ENCODE data around the gene ITPA. TPM values are rescaled to one million over a fixed set of nuclear protein-coding genes. Genes with fewer than 3 reads are reported as not detected.
A peak's percentile ranks its signal among the peaks of the same experiment; 100 is the strongest.
"Not testable (repeated sequence)": the region's sequence is repeated elsewhere in the genome, so short reads cannot be mapped to it uniquely, and the experiment has no call there.

ITPA gene
- total RNA-seq, 2 experiments from 2014 or later = 70.7 to 74.0 TPM

DNA sequence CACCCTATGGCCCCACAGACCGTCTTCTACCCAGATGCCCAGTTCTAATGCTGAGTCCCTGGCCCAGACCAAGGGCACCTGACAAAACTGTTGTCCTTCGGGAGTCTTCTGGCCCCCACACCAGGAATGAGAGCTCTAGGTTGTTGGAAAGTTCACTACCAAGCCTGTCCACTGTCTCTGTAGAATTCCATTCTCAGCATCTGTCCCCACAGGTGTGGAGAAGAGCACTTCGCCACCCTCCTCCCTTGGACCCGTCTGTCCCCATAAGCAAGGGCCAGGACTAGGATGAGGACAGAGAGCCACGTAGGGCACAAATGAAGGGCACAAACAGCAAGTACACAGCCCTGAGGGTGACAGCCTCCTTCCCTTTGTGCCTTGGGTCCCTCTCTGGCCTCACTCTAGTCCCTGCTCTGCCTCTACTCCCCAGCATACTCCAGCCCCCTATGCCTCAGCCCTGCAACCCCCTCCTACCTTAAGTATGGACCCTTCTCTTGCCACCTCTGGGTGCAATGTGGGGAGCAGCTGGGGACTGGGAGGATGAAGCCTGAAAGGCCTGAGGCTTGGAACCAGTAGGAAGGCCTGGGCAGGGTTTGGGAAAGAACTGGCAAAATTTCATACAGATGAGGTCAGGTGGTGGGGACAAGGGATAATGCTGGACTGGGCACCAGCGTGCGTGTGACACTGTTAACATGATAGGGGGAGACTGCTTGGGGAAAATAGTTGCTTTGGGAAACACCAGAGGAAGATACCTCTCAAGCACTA lies 40.3 kb upstream of the ITPA start:
- Mint-ChIP-seq H3K4me3 (no peak overlapping the region), H3K27ac (no peak overlapping the region), H3K27me3 (peaks cover 17% of the 10 kb centered on the region)

GRCh38 chr20:3171391-3172125 lies 37.7 kb upstream of the ITPA start:
- H3K27me3 Mint-ChIP-seq = peaks cover 17% of the 10 kb centered on the region
- H3K36me3 Mint-ChIP-seq = no peaks in the 10 kb centered on the region
- no peak for DNase-seq
- no peak overlapping the region for H3K27ac Mint-ChIP-seq
- H3K4me3 Mint-ChIP-seq = peak overlapping the region; percentile 80
- peaks cover 11% of the 10 kb centered on the region for H3K4me1 Mint-ChIP-seq
- H3K9me3 Mint-ChIP-seq = no peaks in the 10 kb centered on the region

More for the DNA sequence above, 40.3 kb upstream of the ITPA start:
- Mint-ChIP-seq H3K4me1 (peaks cover 11% of the 10 kb centered on the region), H3K36me3 (no peaks in the 10 kb centered on the region), H3K9me3 (no peaks in the 10 kb centered on the region)
- DNase-seq = no peak

- peaks cover 16% of the 10 kb centered on the region for H3K27me3 Mint-ChIP-seq
- H3K4me1 Mint-ChIP-seq = peaks cover 11% of the 10 kb centered on the region
- no peaks in the 10 kb centered on the region for H3K9me3 Mint-ChIP-seq
- no peaks in the 10 kb centered on the region for H3K36me3 Mint-ChIP-seq
- H3K27ac Mint-ChIP-seq = no peak overlapping the region
- no peak for DNase-seq
- peak overlapping the region; percentile 80 for H3K4me3 Mint-ChIP-seq
Measured at GRCh38 chr20:3172126-3172932, 37.0 kb upstream of the ITPA start.

DNA sequence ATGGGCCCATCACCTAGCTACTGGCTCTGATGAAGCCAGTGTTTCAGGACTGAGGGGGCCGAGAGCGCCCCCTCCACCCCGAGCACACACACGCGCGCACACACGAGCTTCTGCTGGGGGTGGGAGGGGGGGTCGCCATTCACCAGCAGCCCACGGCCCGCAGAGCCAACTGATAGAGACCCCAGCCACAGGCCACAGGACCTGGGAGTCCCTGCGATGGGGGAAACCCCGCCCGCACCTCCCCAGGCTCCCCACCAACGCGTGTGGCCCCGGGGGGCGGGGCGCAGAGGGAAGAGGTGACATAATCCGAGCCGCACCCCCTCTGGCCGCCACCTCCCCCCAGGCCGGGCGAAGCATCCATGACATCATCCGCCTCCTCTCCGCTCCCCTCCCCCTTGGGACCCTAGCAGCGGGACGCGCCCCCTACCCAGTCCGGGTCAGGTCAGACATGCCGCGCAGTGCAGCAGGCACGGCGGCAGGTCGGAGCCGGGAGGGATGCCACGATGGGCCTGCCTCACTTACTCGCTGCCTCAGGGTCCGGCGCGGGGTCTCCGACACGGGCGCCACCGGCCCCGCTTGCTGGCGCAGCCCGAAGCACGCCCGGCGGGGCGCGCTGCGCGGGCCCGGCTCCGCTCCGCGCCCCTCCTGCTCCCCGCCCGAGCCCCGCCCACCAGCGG lies 36.2 kb upstream of the ITPA start, which contains the start of gene LZTS3:
TSS of gene LZTS3 (minus strand) at position 617 of the 677 bp plus-strand sequence. CDS start 6,386 bp downstream, outside the sequence.
- Mint-ChIP-seq H3K4me3 (peak within 1 kb of the TSS; percentile 80), H3K27me3 (peaks cover 11% of the 10 kb centered on the region), H3K27ac (no peak within 1 kb of the TSS), H3K4me1 (peaks cover 9% of the 10 kb centered on the region), H3K9me3 (no peaks in the 10 kb centered on the region), H3K36me3 (no peaks in the 10 kb centered on the region)
- peak; percentile 89 for DNase-seq

DNA sequence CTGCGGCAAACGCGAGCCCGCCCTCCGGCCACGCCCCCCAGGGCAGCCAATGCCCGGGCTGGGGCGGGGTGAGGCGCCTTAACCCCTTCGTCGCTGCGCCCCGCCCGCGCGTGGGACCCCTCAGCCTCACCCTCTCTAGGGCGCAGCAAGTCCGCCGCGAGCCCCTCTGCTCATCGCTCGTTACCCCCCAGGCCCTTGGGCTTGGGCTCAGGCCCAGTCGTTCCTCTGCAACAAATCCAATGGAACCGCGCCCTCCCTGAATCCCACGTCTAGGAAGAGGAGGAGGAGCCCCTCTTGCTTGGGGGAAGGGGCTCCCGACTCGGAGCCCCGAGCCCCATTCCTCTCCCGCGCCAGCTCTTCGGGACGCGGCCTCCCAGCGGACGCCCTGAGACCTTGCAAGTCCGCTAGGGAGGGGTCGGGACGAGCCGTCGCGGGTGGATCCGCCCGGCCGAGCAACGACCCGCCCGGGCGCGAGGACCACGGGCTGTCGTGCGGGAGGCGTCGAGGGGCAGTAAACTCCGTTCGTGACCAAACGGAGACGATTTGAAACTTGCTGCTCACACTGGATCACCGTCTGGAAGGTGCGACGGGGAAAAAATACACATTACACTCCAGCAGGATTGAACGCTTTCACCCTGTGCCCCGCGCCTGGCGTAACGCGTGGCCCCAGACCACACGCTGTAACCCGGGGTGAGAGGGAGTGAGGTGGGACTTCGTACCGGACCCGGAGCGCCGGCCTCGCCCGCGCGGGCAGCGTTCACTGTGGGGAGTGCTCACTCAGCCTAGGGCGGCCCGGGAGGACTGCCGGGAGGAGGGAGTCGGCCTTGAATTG lies 35.5 kb upstream of the ITPA start:
- Mint-ChIP-seq H3K27ac (no peak overlapping the region), H3K4me1 (peaks cover 5% of the 10 kb centered on the region), H3K9me3 (no peaks in the 10 kb centered on the region), H3K4me3 (peak overlapping the region; percentile 80), H3K36me3 (no peaks in the 10 kb centered on the region), H3K27me3 (peaks cover 6% of the 10 kb centered on the region)
- peak; percentile 94 for DNase-seq

DNA sequence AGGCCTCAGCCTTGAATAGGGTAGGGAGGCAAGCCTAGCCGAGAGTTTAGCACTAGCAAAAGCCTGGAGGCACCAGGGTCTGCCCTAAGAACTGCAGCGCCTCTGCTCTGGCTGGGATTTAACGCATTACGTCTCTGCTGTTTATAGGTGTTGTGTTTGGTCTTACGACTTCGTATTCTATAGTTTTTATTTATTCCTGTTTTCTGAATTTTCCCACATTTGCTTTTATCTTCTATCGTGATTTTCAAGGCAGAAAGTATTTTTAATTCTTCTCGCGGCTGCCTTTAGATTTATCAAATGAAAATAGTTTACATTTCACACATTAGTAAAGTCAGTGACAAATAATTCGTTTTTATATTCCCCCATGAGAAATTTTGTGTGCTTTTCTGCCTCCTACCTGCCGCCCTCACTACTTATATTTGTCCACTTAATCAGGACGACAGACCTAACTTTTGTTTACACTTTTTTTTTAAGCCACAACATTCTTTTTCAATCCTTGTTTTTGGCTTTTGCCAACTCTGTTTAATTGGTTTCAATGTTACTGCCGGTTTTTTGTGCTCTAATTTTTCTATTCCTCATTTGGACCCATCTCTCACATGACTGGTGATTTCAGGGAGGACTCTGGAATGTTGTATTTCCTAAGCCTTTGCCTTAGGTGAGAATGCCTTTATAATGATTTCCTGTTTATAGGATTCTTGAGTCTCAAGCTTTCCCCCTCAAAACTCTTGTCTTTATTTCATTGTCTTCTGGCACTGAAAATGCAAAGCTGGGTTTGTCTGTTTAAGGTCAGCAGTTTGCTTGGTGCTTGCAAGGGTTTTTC lies 34.6 kb upstream of the ITPA start:
- H3K9me3 Mint-ChIP-seq = no peaks in the 10 kb centered on the region
- peaks cover 5% of the 10 kb centered on the region for H3K4me1 Mint-ChIP-seq
- H3K27ac Mint-ChIP-seq = no peak overlapping the region
- peaks cover 3% of the 10 kb centered on the region for H3K27me3 Mint-ChIP-seq
- no peaks in the 10 kb centered on the region for H3K36me3 Mint-ChIP-seq
- peak overlapping the region; percentile 80 for H3K4me3 Mint-ChIP-seq
- DNase-seq = no peak

GRCh38 chr20:3175270-3175669 lies 34.0 kb upstream of the ITPA start:
- Mint-ChIP-seq H3K4me1 (peaks cover 5% of the 10 kb centered on the region), H3K4me3 (no peak overlapping the region), H3K36me3 (no peaks in the 10 kb centered on the region), H3K27me3 (no peaks in the 10 kb centered on the region), H3K27ac (no peak overlapping the region), H3K9me3 (no peaks in the 10 kb centered on the region)
- DNase-seq = no peak

DNA sequence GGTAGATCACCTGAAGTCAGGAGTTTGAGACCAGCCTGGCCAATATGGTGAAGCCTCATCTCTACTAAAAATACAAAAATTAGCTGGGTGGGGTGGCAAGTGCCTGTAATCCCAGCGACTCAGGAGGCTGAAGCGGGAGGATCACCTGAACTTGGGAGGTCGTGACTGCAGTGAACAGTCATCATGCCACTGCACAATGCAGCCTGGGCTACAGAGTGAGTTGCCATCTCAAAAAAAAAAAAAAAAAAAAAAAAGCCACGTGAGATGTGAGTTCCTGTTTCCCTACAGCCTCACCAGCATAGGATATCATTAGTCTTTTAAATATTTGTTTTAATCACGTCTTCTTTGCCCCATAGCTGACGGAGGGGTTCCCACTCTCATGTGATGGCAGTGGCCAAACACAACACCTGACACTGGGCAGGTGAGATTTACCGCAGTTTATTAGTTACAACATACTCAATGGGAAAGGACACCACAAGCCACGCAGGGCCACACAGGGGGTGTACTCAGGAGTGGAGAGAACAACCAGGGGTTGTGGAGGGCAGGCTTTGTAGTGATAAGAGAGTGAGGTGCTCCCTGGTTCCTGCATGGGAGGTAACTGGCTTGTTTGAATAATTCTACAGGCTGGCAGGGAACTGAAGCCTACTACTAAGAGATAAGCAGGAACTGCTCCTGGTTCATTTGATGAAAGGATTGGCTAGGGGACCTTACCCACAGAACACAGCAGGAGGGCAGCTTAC lies 31.4 kb upstream of the ITPA start:
- no peaks in the 10 kb centered on the region for H3K4me1 Mint-ChIP-seq
- DNase-seq = no peak
- H3K9me3 Mint-ChIP-seq = no peaks in the 10 kb centered on the region
- H3K27me3 Mint-ChIP-seq = no peaks in the 10 kb centered on the region
- H3K4me3 Mint-ChIP-seq = no peak overlapping the region
- H3K36me3 Mint-ChIP-seq = no peaks in the 10 kb centered on the region
- H3K27ac Mint-ChIP-seq = no peak overlapping the region

- Mint-ChIP-seq H3K27ac (no peak overlapping the region), H3K4me3 (no peak overlapping the region), H3K36me3 (no peaks in the 10 kb centered on the region), H3K4me1 (no peaks in the 10 kb centered on the region), H3K27me3 (no peaks in the 10 kb centered on the region), H3K9me3 (no peaks in the 10 kb centered on the region)
- no peak for DNase-seq
Measured at GRCh38 chr20:3180319-3180718, 29.0 kb upstream of the ITPA start.

DNA sequence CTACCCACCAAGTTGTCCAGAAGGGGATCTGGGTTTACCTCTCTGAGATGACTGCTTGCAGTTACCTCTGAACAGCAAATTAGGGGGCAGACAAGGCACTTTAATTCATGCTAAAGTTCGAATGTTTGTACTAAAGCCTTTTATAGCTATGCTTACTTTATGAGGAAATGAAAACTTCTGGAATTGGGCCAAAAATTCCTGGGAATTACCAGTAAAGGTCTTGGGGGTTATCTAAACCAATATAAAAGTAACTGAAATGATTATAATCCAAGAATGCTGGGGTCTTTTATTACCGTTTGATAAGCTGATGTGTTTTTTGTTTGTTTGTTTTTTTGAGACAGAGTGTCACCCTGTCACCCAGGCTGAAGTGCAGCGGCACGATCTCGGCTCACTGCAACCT lies 28.0 kb upstream of the ITPA start:
- Mint-ChIP-seq H3K4me3 (no peak overlapping the region), H3K36me3 (peaks cover 2% of the 10 kb centered on the region), H3K9me3 (no peaks in the 10 kb centered on the region), H3K27ac (no peak overlapping the region), H3K4me1 (no peaks in the 10 kb centered on the region), H3K27me3 (no peaks in the 10 kb centered on the region)
- DNase-seq = no peak

- H3K4me3 Mint-ChIP-seq, H3K9me3 Mint-ChIP-seq, H3K27ac Mint-ChIP-seq, H3K36me3 Mint-ChIP-seq, H3K27me3 Mint-ChIP-seq, DNase-seq, H3K4me1 Mint-ChIP-seq: not testable (repeated sequence)
Measured at GRCh38 chr20:3182429-3182828, 26.9 kb upstream of the ITPA start.

DNA sequence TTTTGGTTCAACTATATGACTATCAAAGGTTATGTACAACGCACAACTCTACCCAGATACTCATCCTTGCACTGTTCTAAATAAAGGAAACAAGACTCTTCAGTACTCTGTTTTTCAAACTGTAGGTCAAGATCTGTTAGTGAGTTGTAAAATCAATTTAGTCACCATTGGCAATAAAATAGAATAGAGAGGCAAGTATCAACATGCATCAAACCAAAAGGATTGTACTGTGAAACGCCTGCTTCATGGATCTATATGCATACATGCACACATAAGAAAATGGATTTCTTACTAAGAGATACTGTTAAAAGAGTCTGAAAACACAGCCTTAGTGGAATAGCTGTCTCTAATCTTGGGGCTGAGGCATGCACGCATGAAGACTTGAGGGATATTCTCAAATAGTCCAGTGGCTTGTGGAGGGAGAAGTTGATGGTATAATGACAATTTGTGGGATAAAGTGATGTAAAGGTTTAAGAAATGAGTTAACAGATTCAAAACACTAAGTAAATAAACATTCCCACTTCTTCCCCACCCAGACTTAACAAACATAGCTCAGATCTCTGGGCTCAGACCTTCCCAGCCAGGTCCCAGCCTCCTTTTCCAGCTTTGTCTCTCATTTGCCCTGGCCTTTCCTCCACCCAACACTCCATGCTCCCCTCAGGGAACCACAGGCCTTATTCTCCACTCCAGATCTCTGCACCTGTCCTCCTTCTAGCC lies 25.2 kb upstream of the ITPA start:
- Mint-ChIP-seq H3K9me3 (no peaks in the 10 kb centered on the region), H3K27me3 (no peaks in the 10 kb centered on the region), H3K27ac (no peak overlapping the region), H3K36me3 (peaks cover 2% of the 10 kb centered on the region), H3K4me3 (no peak overlapping the region), H3K4me1 (no peaks in the 10 kb centered on the region)
- no peak for DNase-seq

Measured in activated naive CD8-positive, alpha-beta T cell treated with anti-CD3 and anti-CD28 coated beads for 36 hours (primary cell).